ENCODE measurements around the gene CACHD1. TPM values are rescaled to one million over a fixed set of nuclear protein-coding genes. Genes with fewer than 3 reads are reported as not detected.

Gene CACHD1
- total and polyA plus RNA-seq, 2 of the 8 experiments (the other 6 are each of a cell fraction or from before 2014, with no cell fraction given) = 22.2 to 42.5 TPM

- H3K23ac ChIP-seq (ENCODE audit: insufficient read length) = no peak overlapping the region
- no peak overlapping the region for H2BK12ac ChIP-seq (ENCODE audit: low read depth, low read length)
- H3K27me3 ChIP-seq (replicated peaks in 1 of 4; ENCODE audit: control insufficient read depth in 3 of 4, extremely low read depth in 1 of 4, insufficient read depth in 3 of 4, low read length in 3 of 4) = no peaks in the 10 kb centered on the region
- DNase-seq (ENCODE audit: low read depth in 1 of 2, low spot score in 2 of 2) (no peak), FAIRE-seq (no peak)
- H3K4me1 ChIP-seq (replicated peaks in 1 of 4; ENCODE audit: control insufficient read depth in 3 of 4, insufficient read depth in 4 of 4, low read length in 3 of 4) = no peaks in the 10 kb centered on the region
- no peak overlapping the region for H3K4me2 ChIP-seq (ENCODE audit: insufficient read depth in 1 of 2, low read depth in 2 of 2, low read length in 2 of 2)
- H4K8ac ChIP-seq (ENCODE audit: extremely low read depth, insufficient read depth, low read length) = no peak overlapping the region
- peaks cover 2 to 4% of the 10 kb centered on the region in 2 experiments for H4K20me1 ChIP-seq (replicated peaks in 1 of 2; ENCODE audit: control insufficient read depth in 1 of 2, insufficient read depth in 2 of 2, low read length in 2 of 2)
- H4K5ac ChIP-seq (ENCODE audit: insufficient read length, low read depth, low read length) = no peak overlapping the region
- H3K18ac ChIP-seq (ENCODE audit: extremely low read depth, low read length) = no peak overlapping the region
- H3K23me2 ChIP-seq (ENCODE audit: low read depth, low read length) = no peaks in the 10 kb centered on the region
- no peak overlapping the region for H4K91ac ChIP-seq (replicated peaks; ENCODE audit: insufficient read length, low read length)
- no peak overlapping the region for H2BK20ac ChIP-seq (ENCODE audit: low read length)
- H2BK120ac ChIP-seq (replicated peaks; ENCODE audit: low read depth, low read length) = no peak overlapping the region
- CTCF ChIA-PET (ENCODE audit: partially characterized antibody) = interaction anchor here (0.8 to 3.5 kb wide), 5 partner anchors 9 to 145 kb away, joined by 3 to 12 read pairs (median 3); no protein-coding TSS in a partner anchor
- TF ChIP-seq RFX5 (IDR thresholded peaks at IDR 0.05; ENCODE audit: borderline replicate concordance, low read depth, low read length) (no peak), ATF2 (IDR thresholded peaks at IDR 0.05; ENCODE audit: low read length) (no peak), HDAC2 (IDR thresholded peaks at IDR 0.05; ENCODE audit: borderline replicate concordance in 1 of 2, low read depth in 2 of 2, low read length in 2 of 2) (no peak), JUN (IDR thresholded peaks at IDR 0.05; ENCODE audit: low read depth, low read length) (no peak), SIX5 (IDR thresholded peaks at IDR 0.05; ENCODE audit: low read depth, low read length) (no peak), NANOG (IDR thresholded peaks at IDR 0.05; ENCODE audit: insufficient read depth, low read depth, low read length, poor library complexity, severe bottlenecking) (no peak), KDM1A (IDR thresholded peaks at IDR 0.05; ENCODE audit: borderline replicate concordance, low read length) (no peak), YY1 (IDR thresholded peaks at IDR 0.05; ENCODE audit: low read depth, low read length) (no peak), FOSL1 (IDR thresholded peaks at IDR 0.05; ENCODE audit: insufficient read depth, low read depth, low read length) (no peak), CREB1 (IDR thresholded peaks at IDR 0.05) (no peak)
- no peak overlapping the region for H3K27ac ChIP-seq (ENCODE audit: low read depth, low read length)
- H2BK5ac ChIP-seq (ENCODE audit: low read depth, low read length) = no peak overlapping the region
- H2AK5ac ChIP-seq (ENCODE audit: low read depth, low read length) = no peak overlapping the region
- H3K79me2 ChIP-seq (ENCODE audit: control insufficient read depth in 1 of 2, insufficient read depth in 2 of 2, low read length in 2 of 2) = no peaks in the 10 kb centered on the region
- no peak overlapping the region for H3K14ac ChIP-seq (ENCODE audit: insufficient read length)
- no peak overlapping the region for H3K4ac ChIP-seq (replicated peaks; ENCODE audit: insufficient read length, low read depth, low read length)
- WGBS, 2 experiments (ENCODE audit: extremely low coverage in 1 of 2, insufficient coverage in 1 of 2, insufficient read length in 1 of 2, insufficient replicate concordance in 2 of 2, low coverage in 1 of 2, low lambda C conversion rate in 2 of 2, missing lambda C conversion rate in 1 of 2) = 91% methylated on average over 6 of the region's 6 CpGs; no CpG with 5 or more reads in 1 of the 2 experiments
- H3K79me1 ChIP-seq (ENCODE audit: low read depth, low read length) = no peaks in the 10 kb centered on the region
- H2AFZ ChIP-seq (ENCODE audit: low read length) = no peak overlapping the region
- H2BK15ac ChIP-seq (ENCODE audit: low read length) = no peak overlapping the region
- no peak overlapping the region for H3K4me3 ChIP-seq (ENCODE audit: extremely low read depth in 1 of 4, insufficient read depth in 2 of 4, low read depth in 3 of 4, low read length in 4 of 4)
- no peak overlapping the region for H3K9ac ChIP-seq (replicated peaks in 1 of 4; ENCODE audit: extremely low read depth in 1 of 4, low read depth in 3 of 4, low read length in 3 of 4)
- POLR2A ChIA-PET (ENCODE audit: partially characterized antibody) = interaction anchor here (0.7 kb wide), 1 partner anchor 13 kb away, joined by 3 read pairs; no protein-coding TSS in a partner anchor
- no peaks in the 10 kb centered on the region for H3K9me3 ChIP-seq (ENCODE audit: insufficient read depth in 2 of 2, low read depth in 1 of 2, low read length in 1 of 2)
- no peak overlapping the region for H3K56ac ChIP-seq (replicated peaks; ENCODE audit: insufficient read length, low read depth, low read length)
- H3K36me3 ChIP-seq (ENCODE audit: control insufficient read depth in 2 of 4, insufficient read depth in 4 of 4, low read length in 3 of 4) = peaks cover 32 to 96% (median 79%) of the 10 kb centered on the region in 4 experiments
Measured at GRCh38 chr1:64679177-64679576, 209.2 kb downstream of the CACHD1 start.

All from H1 (cell line).